Measurements from ENCODE around the gene PCA3.

DNA sequence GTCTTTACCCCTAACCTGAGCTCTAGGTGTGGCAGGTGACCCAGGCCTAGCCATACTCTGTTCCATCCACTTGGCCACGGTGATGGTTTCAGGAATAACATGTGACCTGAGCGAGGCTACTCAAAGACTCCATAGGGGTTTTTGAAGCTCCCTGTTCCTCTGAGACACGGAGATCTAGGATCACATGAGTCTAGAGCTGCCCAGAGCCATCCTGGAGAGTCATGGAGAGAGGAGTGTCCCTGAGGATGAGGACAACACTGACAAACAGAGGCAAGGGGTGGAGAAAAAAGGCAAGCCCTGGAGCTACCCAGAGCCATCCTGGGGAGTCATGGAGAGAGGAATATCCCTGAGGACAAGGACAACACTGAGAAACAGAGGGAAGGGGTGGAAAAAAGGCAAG, 29.5 kb upstream of the PCA3 start:
- TF ChIP-seq, protein P1, sequence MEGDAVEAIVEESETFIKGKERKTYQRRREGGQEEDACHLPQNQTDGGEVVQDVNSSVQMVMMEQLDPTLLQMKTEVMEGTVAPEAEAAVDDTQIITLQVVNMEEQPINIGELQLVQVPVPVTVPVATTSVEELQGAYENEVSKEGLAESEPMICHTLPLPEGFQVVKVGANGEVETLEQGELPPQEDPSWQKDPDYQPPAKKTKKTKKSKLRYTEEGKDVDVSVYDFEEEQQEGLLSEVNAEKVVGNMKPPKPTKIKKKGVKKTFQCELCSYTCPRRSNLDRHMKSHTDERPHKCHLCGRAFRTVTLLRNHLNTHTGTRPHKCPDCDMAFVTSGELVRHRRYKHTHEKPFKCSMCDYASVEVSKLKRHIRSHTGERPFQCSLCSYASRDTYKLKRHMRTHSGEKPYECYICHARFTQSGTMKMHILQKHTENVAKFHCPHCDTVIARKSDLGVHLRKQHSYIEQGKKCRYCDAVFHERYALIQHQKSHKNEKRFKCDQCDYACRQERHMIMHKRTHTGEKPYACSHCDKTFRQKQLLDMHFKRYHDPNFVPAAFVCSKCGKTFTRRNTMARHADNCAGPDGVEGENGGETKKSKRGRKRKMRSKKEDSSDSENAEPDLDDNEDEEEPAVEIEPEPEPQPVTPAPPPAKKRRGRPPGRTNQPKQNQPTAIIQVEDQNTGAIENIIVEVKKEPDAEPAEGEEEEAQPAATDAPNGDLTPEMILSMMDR (IDR thresholded peaks at IDR 0.05), result no peak
- no peak for TF ChIP-seq POLR2A (IDR thresholded peaks at IDR 0.05)
